Ovary (tissue), 3 donors: ENCODE data around the gene SMYD1.

Experiments used
- EP300 ChIP-seq: sonication (generic); formaldehyde crosslinking; IDR thresholded peaks from one replicate; pipeline ENCODE4 v1.6.1; 2017; ENCODE audit warnings: antibody characterized with exemption
- POLR2A ChIP-seq: fragments of 450-650 bp; IDR thresholded peaks from one replicate; pipeline ENCODE4 v1.6.1; 2017; ENCODE audit warnings: antibody characterized with exemption, mild to moderate bottlenecking, moderate library complexity
- TF ChIP-seq, protein P1 (sequence below), 3 donors: fragments of 450-650 bp in 2 of 3; fragments of 200-600 bp in 1 of 3; IDR thresholded peaks; one replicate each; pipeline versions ENCODE4 v1.5.1 to v1.8.0; 2016 to 2022; ENCODE audit warnings: antibody characterized with exemption in 3 of 3, mild to moderate bottlenecking in 1 of 3
- donor health status: DM: no; HTN: no; CAD: no.

DNA sequence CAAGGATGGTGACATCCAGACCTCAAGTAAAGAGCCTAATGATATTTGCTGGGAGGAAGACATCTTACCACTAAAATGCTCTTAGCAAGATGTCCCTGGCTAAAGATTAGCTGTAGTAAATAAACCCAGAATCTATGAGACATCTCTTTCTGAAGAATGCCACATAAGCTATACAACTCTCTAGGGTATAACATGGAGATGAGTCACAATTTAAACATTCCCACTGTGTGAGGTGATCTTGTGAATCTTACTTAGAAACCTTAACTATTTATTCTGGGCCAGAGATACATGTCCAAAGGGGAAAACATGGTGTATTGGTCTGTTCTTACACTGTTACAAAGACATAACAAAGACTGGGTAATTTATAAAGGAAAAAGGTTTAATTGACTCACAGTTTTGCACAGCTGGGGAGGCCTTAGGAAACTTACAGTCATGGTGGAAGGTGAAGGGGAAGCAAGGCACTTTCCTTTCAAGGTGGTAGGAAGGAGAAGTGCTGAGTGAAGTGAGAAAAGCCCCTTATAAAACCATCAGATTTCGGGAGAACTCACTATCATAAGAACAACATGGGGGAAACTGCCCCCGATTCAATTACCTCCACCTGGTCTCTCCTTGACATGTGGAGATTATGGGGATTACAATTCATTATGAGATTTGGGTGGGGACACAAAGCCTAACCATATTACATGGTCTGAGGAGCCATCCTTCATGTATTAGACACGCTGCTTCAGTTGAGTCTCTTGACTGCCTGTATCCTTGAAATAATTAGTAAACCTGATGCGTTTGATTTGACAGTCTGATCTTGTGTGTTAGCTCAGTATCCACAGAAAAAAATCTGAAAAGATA is 29.1 kb upstream of the SMYD1 start:
- TF ChIP-seq, protein P1, sequence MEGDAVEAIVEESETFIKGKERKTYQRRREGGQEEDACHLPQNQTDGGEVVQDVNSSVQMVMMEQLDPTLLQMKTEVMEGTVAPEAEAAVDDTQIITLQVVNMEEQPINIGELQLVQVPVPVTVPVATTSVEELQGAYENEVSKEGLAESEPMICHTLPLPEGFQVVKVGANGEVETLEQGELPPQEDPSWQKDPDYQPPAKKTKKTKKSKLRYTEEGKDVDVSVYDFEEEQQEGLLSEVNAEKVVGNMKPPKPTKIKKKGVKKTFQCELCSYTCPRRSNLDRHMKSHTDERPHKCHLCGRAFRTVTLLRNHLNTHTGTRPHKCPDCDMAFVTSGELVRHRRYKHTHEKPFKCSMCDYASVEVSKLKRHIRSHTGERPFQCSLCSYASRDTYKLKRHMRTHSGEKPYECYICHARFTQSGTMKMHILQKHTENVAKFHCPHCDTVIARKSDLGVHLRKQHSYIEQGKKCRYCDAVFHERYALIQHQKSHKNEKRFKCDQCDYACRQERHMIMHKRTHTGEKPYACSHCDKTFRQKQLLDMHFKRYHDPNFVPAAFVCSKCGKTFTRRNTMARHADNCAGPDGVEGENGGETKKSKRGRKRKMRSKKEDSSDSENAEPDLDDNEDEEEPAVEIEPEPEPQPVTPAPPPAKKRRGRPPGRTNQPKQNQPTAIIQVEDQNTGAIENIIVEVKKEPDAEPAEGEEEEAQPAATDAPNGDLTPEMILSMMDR (IDR thresholded peaks at IDR 0.05) = no peak
- TF ChIP-seq POLR2A (no peak), EP300 (no peak)
